Posterior vena cava (tissue), 2 donors: ENCODE results near the gene CNTD1. TPM values are rescaled to one million over a fixed set of nuclear protein-coding genes. Genes with fewer than 3 reads are reported as not detected.

Experiments used
- DNase-seq: peaks from one replicate; pipeline ENCODE4 v3.0.0-alpha.2; 2020; ENCODE audit warnings: low spot score
- intact Hi-C, 2 donors: fragments of 100-400 bp; cut with DNase I; formaldehyde crosslinking; loops; one replicate each; pipeline versions ENCODE4 v1.14.1 to v1.14.2; 2022 to 2023
- total RNA-seq, 2 donors: library from RNA; stranded (reverse); fragmentation: NEBNext Ultra II Directional; extraction: Animal tissue kit (Norgen Biotek cat#: 25700); gene quantifications; one replicate each; pipeline ENCODE4 v1.2.1, GENCODE V29; 2021
- donor health status: DM: yes; HTN: yes; CAD: no.
- donor health status: DM: yes; HTN: yes; CAD: no.

Gene CNTD1
- total RNA-seq, 2 donors from 2014 or later: 0.95 TPM; not detected in 1

DNA sequence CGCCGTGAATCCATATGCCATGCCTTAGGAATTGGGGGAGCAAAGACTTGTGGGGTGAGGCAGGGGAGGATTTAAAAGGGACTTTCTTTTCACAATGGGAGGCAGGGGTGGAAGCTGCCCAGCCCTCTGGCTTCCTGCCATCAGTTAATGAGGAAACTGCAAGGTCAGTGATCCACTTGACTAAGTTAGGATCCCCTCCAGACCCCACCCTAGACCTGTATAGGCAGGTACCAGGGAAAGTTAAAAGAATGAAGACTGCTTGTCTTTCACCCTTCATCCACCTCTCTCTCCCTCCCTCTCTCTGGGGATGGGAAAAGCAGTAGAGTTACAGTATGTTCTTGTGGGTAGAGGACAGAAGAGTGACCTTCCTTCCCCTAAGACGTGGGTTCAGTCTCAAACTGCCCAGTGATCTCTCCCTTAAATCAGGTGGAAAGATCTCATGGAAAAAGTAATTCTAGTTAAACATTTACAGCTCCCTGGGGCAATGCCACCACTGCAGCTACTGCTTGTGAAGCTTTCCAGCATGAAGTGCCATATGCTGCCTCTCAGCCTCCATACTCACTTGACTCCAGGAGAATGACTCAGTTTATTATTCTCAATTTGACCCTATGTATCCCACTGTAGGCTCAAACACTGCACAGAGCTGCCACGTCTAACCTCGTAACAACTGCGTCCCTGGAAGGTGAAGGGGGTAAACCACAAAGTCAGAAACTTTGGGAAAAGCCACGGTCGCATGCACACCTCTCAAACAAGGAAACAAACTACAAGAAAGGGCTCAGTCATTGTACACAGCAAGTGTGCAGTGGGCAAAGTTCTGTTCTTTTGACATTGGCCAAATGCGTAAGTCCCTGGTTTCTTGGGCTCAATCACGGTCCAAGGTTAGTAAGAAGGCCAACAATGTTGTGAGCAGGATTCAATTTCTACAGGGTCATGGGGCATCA lies 1.3 kb upstream of the CNTD1 start:
- intact Hi-C loops: no loop called here
- no peak for DNase-seq

DNA sequence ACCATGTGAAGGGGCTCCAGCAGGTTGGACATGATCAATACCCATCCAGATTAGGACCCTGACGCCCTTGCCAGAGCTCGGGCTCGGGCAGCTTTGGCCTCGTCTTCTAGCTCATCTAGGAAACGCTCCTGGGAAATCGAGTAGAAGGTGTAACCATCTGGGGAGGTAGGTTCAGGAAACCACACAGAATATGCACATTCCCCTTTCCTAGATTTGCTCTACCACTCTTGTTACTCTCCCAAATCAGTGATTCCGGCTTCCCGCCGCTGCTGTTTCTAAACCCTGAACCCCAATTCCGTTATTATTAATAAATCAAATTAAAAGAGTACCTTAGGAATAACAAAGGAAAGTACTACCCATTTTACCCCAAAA lies 664 bp upstream of the CNTD1 start:
- intact Hi-C loops: no loop called here
- no peak for DNase-seq

DNA sequence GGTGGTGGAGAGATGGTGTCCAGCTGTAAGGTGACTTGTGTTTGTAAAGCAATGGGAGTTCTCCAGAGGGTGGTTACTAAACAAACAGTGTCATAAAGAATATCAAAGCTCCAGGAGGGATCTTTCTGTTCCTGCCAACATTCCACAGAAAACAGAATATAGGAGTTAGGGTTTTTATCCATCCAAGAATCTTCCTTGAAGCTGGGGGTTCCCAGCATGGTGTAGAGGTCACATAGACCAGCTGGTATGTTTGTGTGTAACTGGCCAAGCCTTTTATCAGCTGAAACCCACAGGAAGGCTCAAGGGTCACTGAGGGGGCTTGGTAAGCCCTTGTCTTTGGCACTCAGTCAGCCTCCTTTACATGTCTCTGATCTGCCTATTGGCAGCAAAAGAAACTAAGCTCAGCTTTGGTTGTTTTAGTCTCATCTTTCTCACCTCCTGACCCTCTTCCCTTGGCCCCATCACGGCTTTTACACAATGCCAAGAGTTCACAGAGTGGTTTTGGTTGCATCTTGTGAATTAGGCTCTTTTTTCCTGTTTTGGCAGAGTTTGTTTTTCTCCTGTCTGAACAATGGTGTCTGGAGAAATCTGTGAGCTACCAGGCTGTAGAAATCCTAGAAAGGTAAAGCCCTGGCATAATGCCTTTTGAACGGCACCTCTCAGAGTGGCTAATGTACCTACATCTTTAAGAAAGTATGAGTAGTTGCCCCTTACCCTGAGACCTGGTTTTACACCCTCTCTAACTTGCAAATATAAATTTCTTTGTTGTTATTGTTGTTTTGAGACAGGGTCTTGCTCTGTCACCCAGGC lies 4.6 kb downstream of the CNTD1 start:
- no peak for DNase-seq
- intact Hi-C loops: no loop called here

DNA sequence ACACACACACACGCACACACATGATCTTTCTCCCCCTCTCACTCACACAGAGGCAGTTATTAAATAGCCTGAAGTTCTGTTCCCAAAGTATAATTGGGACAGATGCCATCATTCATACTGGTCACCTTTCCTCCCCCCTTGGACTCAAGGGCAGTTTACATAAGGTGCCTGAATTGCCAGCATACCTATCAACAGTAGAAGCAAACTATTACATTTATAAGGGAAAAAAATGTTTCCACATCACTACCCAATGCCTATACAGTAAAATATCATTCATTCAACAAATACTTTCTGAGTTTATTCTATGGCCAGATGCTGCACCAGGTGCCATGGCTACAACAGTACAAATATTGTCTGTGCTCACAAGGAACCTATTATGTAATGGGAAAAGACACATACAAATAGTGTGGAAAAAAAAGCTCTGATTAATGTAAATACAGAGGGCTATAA lies 6.3 kb downstream of the CNTD1 start:
- intact Hi-C loops: no loop called here

DNA sequence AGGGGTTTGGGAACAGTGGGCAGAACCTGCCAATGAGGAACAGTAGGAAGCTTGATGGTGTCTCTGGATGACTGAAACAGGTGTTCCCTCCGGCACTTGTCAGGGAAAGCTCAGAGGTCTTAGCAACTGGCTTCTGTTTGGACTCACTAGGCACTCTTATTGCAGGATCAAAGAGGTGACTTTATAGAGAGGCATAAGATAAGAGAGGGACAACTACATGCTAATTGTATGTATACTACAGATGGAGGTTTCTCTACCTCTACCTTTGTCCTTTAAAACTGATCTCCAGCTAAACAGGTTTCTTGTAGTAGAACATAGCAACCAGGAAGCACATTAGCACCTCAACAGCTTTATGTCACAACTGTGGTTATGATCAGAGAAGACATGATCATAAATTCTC lies 7.6 kb downstream of the CNTD1 start:
- intact Hi-C loops: no loop called here
- no peak for DNase-seq

More for the DNA sequence above, 6.3 kb downstream of the CNTD1 start:
- no peak for DNase-seq

DNA sequence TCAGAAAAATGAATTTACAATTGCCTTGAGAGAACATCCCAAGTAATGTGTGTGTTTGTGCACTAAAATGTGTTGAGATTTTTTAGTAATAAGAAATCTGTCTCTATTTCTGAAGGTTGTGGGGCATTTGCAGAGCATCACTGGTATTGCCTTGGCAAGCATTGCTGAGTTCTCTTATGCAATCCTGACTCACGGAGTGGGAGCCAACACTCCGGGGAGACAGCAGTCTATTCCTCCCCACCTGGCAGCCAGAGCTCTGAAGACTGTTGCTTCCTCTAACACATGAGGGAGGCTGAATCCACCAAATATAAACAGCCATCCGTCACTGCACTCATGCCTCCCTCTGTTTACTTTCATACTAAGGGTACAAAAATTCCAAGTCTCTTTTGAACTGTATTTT lies 10.6 kb downstream of the CNTD1 start:
- intact Hi-C loops: no loop called here
- no peak for DNase-seq

DNA sequence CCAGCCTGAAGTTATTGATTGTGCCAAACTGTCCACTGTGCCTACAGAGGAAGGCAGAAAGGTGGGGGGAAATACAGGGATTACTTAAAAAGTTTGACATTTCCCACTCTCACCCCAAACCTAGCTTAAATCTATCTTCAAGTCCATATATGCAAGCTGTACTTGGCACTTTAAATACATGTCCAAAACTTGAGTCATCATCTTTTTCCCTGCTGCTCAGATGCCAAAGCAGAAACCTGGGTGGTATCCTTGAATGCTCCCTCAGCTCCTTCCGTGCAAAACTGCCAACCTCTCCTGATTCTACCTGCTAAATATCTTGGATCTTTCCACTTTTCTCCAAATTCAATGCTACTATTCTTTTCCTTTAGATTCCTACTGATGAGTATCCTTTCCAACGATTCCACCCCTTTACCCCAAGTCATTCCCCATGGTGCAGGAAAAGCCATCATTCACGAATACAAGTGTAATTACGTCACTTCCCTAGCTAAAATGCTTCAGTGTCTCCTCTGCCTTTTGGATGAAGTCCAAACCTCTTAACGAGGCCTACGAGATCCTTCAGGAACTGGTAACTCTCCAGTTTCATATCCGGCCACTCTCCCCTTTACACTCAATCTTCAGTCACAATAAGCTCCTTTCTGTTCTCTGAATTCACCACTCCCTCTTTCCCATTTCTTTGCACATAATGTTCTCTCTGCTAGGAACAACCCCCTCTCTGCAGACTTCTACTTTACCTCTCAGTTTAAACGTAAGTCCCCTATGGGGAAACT lies 16.2 kb downstream of the CNTD1 start:
- intact Hi-C loops: loop anchor here in 1 of 2 donors (10.0 kb wide), 1 partner anchor 90 kb away; no protein-coding TSS in a partner anchor
- no peak for DNase-seq

DNA sequence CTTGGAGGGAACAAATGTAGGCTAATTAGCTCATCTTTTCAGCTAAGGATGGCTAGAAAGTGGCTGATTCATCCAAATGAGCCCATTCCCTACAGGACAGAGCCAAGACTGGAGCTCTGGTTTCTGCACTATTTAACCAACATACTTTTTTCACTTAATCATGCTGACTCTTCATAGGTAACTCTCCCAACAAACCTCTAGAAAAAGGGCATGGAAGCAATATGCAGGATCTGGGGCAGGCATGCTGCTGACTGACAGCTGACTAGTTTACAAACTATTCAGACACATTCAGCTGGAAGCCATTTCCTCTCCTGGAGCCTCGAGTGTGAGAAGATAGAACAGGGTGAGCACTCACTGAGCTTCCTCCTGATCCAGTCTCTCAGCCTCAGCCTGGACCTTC lies 19.2 kb downstream of the CNTD1 start:
- DNase-seq: no peak
- intact Hi-C loops: loop anchor here in 1 of 2 donors (10.0 kb wide), 1 partner anchor 93 kb away; no protein-coding TSS in a partner anchor

DNA sequence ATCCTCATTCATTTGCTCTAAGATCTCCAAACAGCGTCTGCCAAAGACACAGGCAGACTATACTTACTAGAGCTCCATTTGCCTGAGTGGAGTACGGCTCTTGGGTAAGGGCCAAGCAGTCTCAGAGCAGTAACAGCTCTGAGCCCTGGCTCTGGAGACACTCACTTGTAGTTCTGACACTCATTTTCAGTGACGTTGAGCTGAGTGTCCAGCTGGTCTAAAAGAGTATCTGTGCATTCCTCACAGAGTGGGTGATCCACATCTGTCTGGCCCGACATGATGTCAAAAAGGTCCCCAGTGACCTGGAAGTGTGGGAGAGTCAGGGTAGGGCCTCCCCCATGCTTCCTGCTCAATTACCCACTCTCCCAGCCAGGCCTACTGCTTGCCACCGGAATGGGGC lies 19.7 kb downstream of the CNTD1 start:
- intact Hi-C loops: loop anchor here in 1 of 2 donors (10.0 kb wide), 1 partner anchor 94 kb away; no protein-coding TSS in a partner anchor
- DNase-seq: no peak

DNA sequence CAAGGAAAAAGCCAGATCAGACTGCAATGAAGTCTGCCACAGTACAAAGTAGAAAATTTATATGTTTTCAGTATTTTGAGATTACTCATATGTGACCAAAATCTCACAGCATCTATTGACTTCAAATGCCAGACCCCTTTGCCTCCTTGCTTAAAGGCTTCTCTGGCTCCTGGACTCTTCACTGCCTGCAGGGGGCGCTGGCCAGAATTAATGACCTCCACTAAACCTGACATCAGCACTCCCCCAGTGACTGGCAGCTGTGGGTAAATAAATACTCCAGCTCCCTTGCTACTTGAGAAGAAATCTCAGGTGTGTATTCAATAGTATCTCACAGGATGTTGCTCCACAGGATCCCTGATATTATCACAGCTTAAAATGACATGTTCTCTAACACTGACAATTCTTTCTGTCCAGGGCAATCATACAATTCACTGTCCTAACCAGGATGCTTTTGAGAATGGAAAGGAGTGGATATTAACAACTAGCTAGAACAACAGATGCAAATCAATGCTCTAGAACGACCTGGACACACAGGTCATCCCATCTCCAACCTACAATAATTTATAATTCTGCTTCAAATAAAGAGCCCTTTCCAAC lies 21.4 kb downstream of the CNTD1 start:
- no peak for DNase-seq
- intact Hi-C loops: loop anchor here (10.0 kb wide), 2 partner anchors 95 to 115 kb away; no protein-coding TSS in a partner anchor

DNA sequence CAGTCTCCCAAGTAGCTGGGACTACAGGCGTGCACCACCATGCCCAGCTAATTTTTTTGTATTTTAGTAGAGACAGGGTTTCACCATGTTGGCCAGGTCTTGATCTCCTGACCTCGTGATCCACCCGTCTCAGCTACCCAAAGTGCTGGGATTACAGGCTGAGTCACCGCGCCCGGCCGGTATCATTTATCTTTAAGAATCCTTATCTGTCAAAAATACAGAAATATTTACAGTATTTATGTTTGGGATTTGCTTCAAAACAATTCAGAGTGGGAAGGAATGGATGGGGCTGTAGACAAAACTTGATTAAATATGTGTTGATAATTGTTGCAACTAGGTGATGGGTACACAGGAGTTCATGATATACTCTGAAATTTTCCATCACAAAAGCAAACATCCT lies 22.5 kb downstream of the CNTD1 start:
- intact Hi-C loops: loop anchor here in 1 of 2 donors (10.0 kb wide), 1 partner anchor 116 kb away; no protein-coding TSS in a partner anchor

DNA sequence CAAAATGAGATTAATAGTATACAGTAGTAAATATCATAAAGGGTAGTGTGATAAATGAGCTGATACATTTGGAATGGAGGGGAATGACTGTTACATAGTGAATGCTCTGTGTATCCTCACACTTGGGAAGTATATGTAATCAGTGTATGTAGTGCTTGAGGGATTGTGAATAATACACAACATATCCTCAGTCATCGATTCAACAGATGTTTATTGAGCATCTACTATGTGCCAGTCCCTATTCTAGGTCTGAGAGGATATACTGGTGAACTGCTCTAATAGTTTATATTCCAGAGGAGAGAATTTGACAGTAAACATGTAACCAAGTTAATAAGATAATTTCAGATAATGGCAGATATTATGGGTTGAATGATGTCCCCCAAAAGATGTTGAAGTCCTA lies 28.8 kb downstream of the CNTD1 start:
- no peak for DNase-seq
- intact Hi-C loops: loop anchor here in 1 of 2 donors (10.0 kb wide), 1 partner anchor 123 kb away; no protein-coding TSS in a partner anchor

More for the DNA sequence above, 22.5 kb downstream of the CNTD1 start:
- no peak for DNase-seq

DNA sequence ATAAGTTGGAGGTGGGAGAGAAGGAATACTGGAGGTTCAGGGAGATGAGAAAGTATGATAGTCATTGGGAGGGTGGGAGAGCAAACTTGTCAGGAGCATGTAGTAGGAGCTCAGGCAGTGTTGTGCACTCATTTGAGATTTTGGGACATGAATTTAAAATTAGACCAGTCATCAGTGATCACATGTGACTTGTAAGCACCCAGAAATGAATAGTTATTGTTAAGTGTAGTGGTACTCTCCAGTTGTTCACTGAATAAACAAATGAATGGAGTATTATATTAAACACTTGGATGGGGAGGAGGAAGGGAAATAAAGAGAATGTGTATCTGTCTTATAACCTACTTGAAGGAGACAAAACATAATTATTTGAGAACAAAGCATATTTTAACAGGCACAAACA lies 32.3 kb downstream of the CNTD1 start:
- no peak for DNase-seq
- intact Hi-C loops: no loop called here

DNA sequence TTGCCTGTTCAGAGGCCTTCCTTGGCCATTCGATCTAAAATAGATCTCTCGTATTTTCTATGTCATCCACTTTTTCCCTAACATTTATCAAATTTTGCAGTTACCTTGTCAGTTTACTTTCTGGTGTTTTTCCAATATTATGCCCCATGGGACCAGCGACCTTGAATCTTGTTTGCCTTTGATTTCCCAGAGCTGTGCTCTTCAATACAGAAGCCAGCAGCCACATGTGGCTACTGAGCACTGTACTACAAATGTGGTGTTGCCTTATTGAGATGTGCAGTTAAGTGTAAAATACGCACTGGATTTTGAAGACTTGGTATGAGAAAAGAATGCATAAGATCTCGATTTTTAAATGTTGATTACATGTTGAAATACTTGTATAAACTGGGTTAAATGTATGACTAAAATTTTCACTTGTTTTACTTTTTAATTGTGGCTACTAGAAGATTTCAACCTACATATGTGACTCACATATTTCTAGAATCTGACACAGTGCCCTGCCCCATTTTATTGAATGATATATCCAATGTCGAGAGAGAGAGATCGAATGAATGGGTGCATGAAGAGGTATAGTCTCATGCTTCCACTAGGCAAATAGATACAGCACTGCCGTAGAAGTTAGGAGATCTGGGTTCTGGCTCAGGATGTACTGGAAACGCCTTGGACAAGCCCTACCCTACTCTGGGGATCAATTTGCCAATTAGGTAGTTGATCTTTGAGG lies 33.7 kb downstream of the CNTD1 start:
- intact Hi-C loops: no loop called here
- DNase-seq: no peak

DNA sequence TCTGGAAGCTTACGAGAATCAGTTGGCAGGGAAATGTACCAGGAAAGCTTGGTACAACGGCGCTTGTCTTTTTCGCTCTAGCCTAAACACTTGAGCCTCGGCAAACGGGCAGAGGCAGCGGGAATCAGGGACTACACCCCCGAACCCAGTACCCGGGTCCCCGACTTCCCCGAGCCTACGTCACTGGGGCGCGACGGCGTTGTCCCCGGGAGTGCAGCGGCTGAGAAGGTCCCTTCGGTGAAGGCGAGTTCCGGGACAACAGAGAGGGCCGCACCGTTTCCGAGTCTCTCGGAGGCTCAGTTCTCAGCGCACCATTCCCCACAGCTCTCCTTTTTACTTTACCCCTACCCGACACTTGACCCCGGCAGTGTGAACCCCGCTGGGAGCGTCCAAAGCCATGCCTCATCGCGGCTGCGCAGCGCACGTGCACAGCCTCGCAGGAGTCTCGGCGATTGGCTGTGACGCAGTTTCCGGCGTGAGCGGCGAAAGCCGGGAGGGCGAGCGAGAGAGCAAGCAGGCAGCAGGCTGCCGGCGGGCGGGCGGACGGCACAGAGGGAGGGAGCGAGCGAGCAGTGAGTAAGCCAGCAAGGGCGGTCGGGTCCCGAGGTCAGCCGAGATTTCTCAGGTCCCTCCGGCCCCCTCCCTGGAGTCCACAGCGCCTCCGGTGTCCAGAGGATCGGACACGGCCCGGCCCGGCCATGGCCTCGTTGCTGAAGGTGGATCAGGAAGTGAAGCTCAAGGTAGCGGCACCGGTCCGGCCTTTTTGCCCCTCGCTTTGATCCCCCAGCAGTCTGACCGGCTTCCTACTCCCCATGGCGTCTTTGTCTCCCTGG lies 34.5 kb downstream of the CNTD1 start, which contains the start of gene PSME3:
Gene PSME3 (plus strand): TSS at position 464 of the 833 bp plus-strand sequence. CDS start 235 bp downstream, at position 699.
- peak; percentile 98 for DNase-seq
- intact Hi-C loops: no loop called here

DNA sequence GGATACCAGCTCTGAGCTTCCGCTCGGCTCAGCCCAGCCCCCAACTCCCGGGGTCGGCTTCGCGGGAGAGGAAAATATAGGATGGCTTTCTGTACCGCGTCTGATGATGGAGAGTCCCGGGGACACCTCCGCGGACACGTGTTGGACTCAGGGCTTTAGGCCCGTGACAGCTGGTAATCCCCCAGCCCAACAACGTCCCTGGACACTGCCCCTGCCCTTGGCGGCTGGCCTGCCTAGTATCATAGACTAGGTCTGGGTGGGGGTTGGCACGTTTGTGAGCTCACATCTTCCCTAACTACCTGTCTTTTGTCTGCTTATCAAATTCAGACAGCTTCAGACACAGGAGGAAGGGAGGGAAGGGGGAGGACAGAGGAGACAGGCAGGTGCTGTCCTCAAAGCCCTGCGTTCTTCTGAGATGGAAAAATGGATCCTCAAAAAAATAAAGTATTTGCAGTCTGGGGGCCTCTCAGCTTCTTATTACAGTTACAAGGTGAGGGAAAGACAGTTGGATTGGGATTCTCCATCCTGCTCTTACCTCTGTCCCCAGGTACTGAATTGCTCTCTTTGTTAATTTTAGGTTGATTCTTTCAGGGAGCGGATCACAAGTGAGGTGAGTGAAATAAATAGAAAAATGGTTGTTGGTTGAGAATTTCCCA lies 35.2 kb downstream of the CNTD1 start:
- intact Hi-C loops: no loop called here
- DNase-seq: no peak

DNA sequence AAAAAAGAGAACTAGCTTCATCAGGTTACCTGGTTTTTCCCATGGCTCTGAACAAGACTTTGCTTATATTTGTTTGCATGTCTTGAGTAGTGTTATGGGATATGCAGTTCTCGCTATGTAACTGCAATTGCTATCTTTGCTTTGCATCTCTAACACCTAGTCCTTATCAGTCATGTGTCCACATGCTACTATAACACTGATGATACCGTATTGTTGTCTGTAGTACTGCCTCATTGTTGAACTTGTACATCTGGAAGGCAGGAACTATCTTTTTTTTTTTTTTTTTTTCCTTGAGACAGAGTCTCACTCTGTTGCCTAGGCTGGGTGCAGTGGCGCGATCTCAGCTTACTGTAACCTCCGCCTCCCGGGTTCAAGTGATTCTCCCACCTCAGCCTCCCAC lies 37.1 kb downstream of the CNTD1 start:
- DNase-seq: no peak

More for the DNA sequence above, 37.1 kb downstream of the CNTD1 start:
- intact Hi-C loops: no loop called here
